HEK293 (cell line): ENCODE results near the gene ADAMTS2.

Experiments used
- CTCF ChIA-PET: fragments of 350-600 bp; formaldehyde crosslinking; extraction: SDS; loops from one replicate; lab custom pipeline; 2021; ENCODE audit warnings: antibody characterized with exemption; lab: Yijun Ruan, JAX
- POLR2A ChIA-PET: fragments of 300-600 bp; formaldehyde crosslinking; extraction: SDS; loops from one replicate; lab custom pipeline; 2020; ENCODE audit warnings: antibody characterized with exemption, inconsistent platforms; lab: Yijun Ruan, JAX
- H3K27ac ChIP-seq: fragments of 200-500 bp; sonication (Bioruptor generic); 2 replicates; pipeline ENCODE4 v1.5.1; 2014; ENCODE audit warnings: low read depth, low read length, control low read depth, inconsistent platforms; ENCODE audit errors: extremely low read depth
- H3K36me3 ChIP-seq, 2 experiments: fragments of 200-500 bp in 1 of 2; sonication (Bioruptor generic) in 1 of 2; 1 replicate in 1 of 2; 2 replicates in 1 of 2; pipeline ENCODE4 v1.5.1; 2014 to 2017; ENCODE audit warnings: inconsistent platforms in 2 of 2, low read length in 2 of 2; ENCODE audit not compliant: control insufficient read depth in 2 of 2, insufficient read depth in 1 of 2
- H3K4me1 ChIP-seq: fragments of 200-500 bp; sonication (Bioruptor generic); 2 replicates; pipeline ENCODE4 v1.5.1; 2014; ENCODE audit warnings: mild to moderate bottlenecking, low read length, inconsistent platforms; ENCODE audit not compliant: control insufficient read depth, insufficient read depth
- H3K4me3 ChIP-seq: 2 replicates; pipeline ENCODE4 v1.5.1; 2011; ENCODE audit warnings: low read depth, mild to moderate bottlenecking, control low read depth, low read length, moderate library complexity
- H3K9me3 ChIP-seq: fragments of 200-500 bp; sonication (Bioruptor generic); 2 replicates; pipeline ENCODE4 v1.5.1; 2014; ENCODE audit warnings: low read depth, low read length, inconsistent platforms; ENCODE audit not compliant: control insufficient read depth, insufficient read depth
- MEIS1 ChIP-seq: sonication (generic); formaldehyde crosslinking; IDR thresholded peaks from 2 replicates; pipeline ENCODE4 v1.8.1; 2022; ENCODE audit warnings: missing genetic modification reagents, mild to moderate bottlenecking, borderline replicate concordance
- PATZ1 ChIP-seq: fragments of 450-650 bp; formaldehyde crosslinking; IDR thresholded peaks from 2 replicates; pipeline ENCODE4 v1.5.1; 2016; ENCODE audit warnings: missing biosample characterization, missing genetic modification characterization
- PRDM4 ChIP-seq: fragments of 450-650 bp; formaldehyde crosslinking; IDR thresholded peaks from 2 replicates; pipeline ENCODE4 v1.5.1; 2017; ENCODE audit warnings: missing biosample characterization, missing genetic modification characterization
- REPIN1 ChIP-seq: fragments of 450-650 bp; formaldehyde crosslinking; IDR thresholded peaks from 2 replicates; pipeline ENCODE4 v1.5.1; 2017; ENCODE audit warnings: missing biosample characterization, missing genetic modification characterization, low read depth
- SP3 ChIP-seq: fragments of 450-650 bp; formaldehyde crosslinking; IDR thresholded peaks from 2 replicates; pipeline ENCODE4 v1.5.1; 2016; ENCODE audit warnings: missing biosample characterization, missing genetic modification characterization
- ZBTB7A ChIP-seq: fragments of 450-650 bp; formaldehyde crosslinking; IDR thresholded peaks from 2 replicates; pipeline ENCODE4 v1.5.1; 2016; ENCODE audit warnings: low read depth, missing biosample characterization, missing genetic modification characterization
- ZFP37 ChIP-seq: fragments of 450-650 bp; formaldehyde crosslinking; IDR thresholded peaks from 2 replicates; pipeline ENCODE4 v1.5.1; 2016; ENCODE audit warnings: missing biosample characterization, missing genetic modification characterization
- ZNF280D ChIP-seq: fragments of 450-650 bp; formaldehyde crosslinking; IDR thresholded peaks from 2 replicates; pipeline ENCODE4 v1.5.1; 2016; ENCODE audit warnings: missing biosample characterization, missing genetic modification characterization
- ZNF37A ChIP-seq: fragments of 450-650 bp; IDR thresholded peaks from 2 replicates; pipeline ENCODE4 v1.5.1; 2018; ENCODE audit warnings: missing biosample characterization, missing genetic modification characterization
- ZNF530 ChIP-seq: fragments of 450-650 bp; formaldehyde crosslinking; IDR thresholded peaks from 2 replicates; pipeline ENCODE4 v1.5.1; 2016; ENCODE audit warnings: low read depth, missing biosample characterization, missing genetic modification characterization
- ZNF571 ChIP-seq: fragments of 450-650 bp; formaldehyde crosslinking; IDR thresholded peaks from 2 replicates; pipeline ENCODE4 v1.5.0; 2017; ENCODE audit warnings: missing biosample characterization, missing genetic modification characterization
- ZNF645 ChIP-seq: fragments of 450-650 bp; formaldehyde crosslinking; IDR thresholded peaks from 2 replicates; pipeline ENCODE4; 2016; ENCODE audit warnings: missing biosample characterization, missing genetic modification characterization
- ZNF677 ChIP-seq: fragments of 450-650 bp; IDR thresholded peaks from 2 replicates; pipeline ENCODE4 v1.5.0; 2018; ENCODE audit warnings: missing biosample characterization, mild to moderate bottlenecking, missing genetic modification characterization, moderate library complexity
- ZNF791 ChIP-seq: fragments of 450-650 bp; formaldehyde crosslinking; IDR thresholded peaks from 2 replicates; pipeline ENCODE4 v1.5.1; 2016; ENCODE audit warnings: missing biosample characterization, missing genetic modification characterization
- ZSCAN18 ChIP-seq: fragments of 450-650 bp; formaldehyde crosslinking; IDR thresholded peaks from 2 replicates; pipeline ENCODE4 v1.5.1; 2016; ENCODE audit warnings: missing biosample characterization, missing genetic modification characterization

ADAMTS2 gene

GRCh38 chr5:179304466-179304865 is 40.8 kb downstream of the ADAMTS2 start (continued):
- TF ChIP-seq ZNF645 (tag by site-specific recombination), result no peak
- no peak for TF ChIP-seq ZBTB7A (tag by site-specific recombination)
- TF ChIP-seq ZNF530 (tag by site-specific recombination), result no peak
- no peak for TF ChIP-seq MEIS1 (CRISPR knock-in tag)
- TF ChIP-seq ZNF37A (tag by site-specific recombination), result no peak
- TF ChIP-seq ZSCAN18, result no peak

- Histone ChIP-seq H3K9me3 (no peaks in the 10 kb centered on the region), H3K36me3 (no peaks in the 10 kb centered on the region), H3K27ac (no peak overlapping the region), H3K4me1 (no peaks in the 10 kb centered on the region), H3K4me3 (no peak overlapping the region)
- no peak for TF ChIP-seq SP3 (tag by site-specific recombination)
- TF ChIP-seq PATZ1, result no peak
- no peak for TF ChIP-seq ZFP37
- no peak for TF ChIP-seq ZNF571 (tag by site-specific recombination)
- POLR2A ChIA-PET, result no interaction called here
- CTCF ChIA-PET, result no interaction called here
Measured at GRCh38 chr5:179303451-179304200, 41.6 kb downstream of the ADAMTS2 start.

- no peaks in the 10 kb centered on the region for H3K36me3 ChIP-seq
Measured at GRCh38 chr5:179302499-179303185, 42.6 kb downstream of the ADAMTS2 start.

More at GRCh38 chr5:179302499-179303185, 42.6 kb downstream of the ADAMTS2 start:
- ChIA-PET POLR2A (no interaction called here), CTCF (no interaction called here)
- Histone ChIP-seq H3K27ac (no peak overlapping the region), H3K4me3 (no peak overlapping the region), H3K4me1 (no peaks in the 10 kb centered on the region), H3K9me3 (no peaks in the 10 kb centered on the region)
- no peak for TF ChIP-seq ZNF280D
- TF ChIP-seq ZNF677 (tag by site-specific recombination), result no peak
- no peak for TF ChIP-seq PRDM4 (tag by site-specific recombination)
- no peak for TF ChIP-seq ZNF791 (tag by site-specific recombination)
- TF ChIP-seq REPIN1, result no peak
